ENCODE results near the gene GABARAP. TPM values are rescaled to one million over a fixed set of nuclear protein-coding genes. Genes with fewer than 3 reads are reported as not detected.

Gene GABARAP
- total and polyA plus RNA-seq, 2 of the 8 experiments (the other 6 are each of a cell fraction or from before 2014, with no cell fraction given), result 252 to 581 TPM

GRCh38 chr17:7281074-7281952 is 39.1 kb upstream of the GABARAP start, which contains the start of gene SLC2A4 (continued):
- no peak for TF ChIP-seq CHD7 (IDR thresholded peaks at IDR 0.05; ENCODE audit: insufficient replicate concordance, low read length)
- TF ChIP-seq TAF1 (IDR thresholded peaks at IDR 0.05; ENCODE audit: low read depth, low read length), result 0 out of 2 replicates have a peak, but pooled peaks have one; percentile 2
- no peak for TF ChIP-seq TCF12 (IDR thresholded peaks at IDR 0.05; ENCODE audit: low read depth, low read length)
- no peak for TF ChIP-seq GABPA (IDR thresholded peaks at IDR 0.05; ENCODE audit: borderline replicate concordance, insufficient read depth, low read length)
- TF ChIP-seq HDAC2 (IDR thresholded peaks at IDR 0.05; ENCODE audit: borderline replicate concordance in 1 of 2, low read depth in 2 of 2, low read length in 2 of 2), result peak in 1 of 2 experiments; percentile 38; a peak in 1 of 4 replicates
